HG03060 (cell line): Measurements from ENCODE around the gene USHBP1.

Experiments
- ATAC-seq: cut with Tn5 transposase; IDR thresholded peaks from one replicate; pipeline ENCODE4 v1.9.1; 2021; ENCODE audit warnings: low read depth, moderate number of reproducible peaks; ENCODE audit not compliant: unreplicated experiment

Gene USHBP1, protein sequence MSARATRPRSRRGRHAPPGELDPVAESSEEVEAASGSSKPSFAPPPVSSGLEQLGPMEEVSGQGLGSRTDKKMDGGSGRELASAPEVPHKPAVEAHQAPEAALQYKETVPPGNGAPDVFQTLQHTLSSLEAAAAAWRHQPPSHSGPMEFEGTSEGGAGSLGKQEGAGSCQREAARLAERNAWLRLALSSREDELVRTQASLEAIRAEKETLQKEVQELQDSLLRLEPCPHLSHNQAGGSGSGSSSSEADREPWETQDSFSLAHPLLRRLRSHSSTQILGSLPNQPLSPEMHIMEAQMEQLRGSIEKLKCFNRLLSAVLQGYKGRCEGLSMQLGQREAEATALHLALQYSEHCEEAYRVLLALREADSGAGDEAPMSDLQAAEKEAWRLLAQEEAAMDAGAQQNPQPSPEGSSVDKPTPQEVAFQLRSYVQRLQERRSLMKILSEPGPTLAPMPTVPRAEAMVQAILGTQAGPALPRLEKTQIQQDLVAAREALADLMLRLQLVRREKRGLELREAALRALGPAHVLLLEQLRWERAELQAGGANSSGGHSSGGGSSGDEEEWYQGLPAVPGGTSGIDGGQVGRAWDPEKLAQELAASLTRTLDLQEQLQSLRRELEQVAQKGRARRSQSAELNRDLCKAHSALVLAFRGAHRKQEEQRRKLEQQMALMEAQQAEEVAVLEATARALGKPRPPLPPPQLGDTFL

DNA sequence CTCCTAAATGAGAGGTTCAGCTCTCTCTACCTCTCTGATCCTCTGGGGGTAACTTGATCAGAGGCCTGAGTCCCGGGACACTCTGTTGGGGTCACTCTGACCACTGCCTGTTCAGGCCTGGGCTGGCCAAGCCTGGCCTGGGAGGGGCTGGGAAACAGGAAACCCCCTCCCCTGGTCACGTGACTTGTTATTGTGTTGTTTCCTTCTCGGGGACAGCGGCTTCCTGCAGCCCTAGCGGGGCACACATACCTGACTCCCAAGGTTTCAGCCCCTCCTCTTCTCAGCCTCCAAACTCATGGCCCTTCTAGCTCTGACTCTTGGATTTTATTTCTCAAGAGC lies at the start of gene USHBP1:
Gene USHBP1 (minus strand): TSS at position 105 of the 339 bp plus-strand sequence. CDS start 446 bp downstream, outside the sequence.
- ATAC-seq = no peak

DNA sequence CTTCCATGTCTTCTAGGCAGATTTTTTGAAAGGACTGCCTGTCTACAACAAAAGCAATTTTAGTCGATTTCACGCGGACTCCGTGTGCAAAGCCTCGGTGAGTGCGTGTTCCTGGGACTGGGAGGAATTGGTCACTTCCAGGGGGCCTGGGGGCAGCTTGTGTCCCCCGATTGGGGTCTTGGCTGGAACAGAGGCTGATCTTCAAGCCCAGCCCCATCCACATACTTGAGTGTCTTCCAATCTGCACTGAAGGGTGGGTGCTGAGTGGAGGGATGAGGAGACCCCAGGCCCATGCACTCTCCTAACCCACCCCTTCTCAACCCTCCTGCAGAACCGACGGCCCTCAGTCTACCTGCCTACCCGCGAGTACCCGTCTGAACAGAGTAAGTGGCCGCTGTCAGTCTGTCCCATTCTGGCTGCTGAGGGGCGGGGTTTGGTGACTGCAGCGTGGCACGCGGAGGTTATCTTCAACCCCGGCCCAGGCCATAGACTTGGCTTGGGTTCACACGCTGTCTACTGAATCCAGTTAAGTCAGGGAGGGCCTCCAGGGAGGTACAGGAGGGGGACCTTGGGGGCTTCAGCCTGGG lies 49.6 kb upstream of the USHBP1 start:
- no peak for ATAC-seq

DNA sequence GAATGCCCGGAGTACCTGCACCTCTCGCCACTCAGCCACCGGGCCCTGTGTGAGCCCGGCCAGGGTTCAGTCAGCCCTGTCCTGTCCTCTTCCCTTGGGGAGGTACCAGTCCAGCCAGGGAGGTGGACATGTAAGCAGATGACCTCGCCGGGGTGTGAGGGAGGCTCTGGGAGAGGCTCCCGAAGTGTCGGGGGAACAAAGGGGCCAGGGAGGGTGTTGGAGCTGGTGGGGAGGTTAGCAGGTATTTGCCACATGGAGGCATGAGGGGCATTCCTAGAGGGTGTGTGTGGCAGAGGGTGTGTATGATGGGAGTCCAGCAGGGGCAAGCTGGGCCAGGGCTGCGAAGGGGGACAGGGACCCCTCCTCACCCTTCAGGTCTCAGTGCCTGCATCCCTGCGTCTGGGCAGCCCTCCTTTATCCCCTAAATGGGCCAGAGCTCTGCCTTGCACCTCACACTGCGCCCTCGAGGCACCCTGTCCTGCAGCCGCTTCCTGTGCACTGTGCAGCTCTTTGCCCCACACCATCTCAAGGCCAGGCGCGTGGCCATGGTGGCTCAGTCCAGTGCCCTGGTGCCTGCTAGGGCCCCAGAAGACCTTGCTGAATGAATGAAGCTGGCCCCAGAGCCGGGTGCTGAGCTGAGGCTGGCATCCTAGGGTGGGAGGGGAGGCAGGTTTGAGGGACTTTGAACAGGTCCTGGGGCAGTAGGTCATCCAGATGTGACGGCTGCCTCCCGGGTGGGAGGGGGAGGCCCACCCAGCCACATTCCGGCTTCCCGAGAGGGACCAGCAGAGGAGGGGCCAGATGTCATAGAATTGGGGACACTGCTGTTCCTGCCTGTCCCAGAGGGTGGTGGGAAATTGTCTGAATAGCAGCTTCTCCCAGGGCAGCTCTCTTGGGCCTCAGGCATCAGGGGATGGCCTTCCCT lies 47.9 kb upstream of the USHBP1 start:
- no peak for ATAC-seq

DNA sequence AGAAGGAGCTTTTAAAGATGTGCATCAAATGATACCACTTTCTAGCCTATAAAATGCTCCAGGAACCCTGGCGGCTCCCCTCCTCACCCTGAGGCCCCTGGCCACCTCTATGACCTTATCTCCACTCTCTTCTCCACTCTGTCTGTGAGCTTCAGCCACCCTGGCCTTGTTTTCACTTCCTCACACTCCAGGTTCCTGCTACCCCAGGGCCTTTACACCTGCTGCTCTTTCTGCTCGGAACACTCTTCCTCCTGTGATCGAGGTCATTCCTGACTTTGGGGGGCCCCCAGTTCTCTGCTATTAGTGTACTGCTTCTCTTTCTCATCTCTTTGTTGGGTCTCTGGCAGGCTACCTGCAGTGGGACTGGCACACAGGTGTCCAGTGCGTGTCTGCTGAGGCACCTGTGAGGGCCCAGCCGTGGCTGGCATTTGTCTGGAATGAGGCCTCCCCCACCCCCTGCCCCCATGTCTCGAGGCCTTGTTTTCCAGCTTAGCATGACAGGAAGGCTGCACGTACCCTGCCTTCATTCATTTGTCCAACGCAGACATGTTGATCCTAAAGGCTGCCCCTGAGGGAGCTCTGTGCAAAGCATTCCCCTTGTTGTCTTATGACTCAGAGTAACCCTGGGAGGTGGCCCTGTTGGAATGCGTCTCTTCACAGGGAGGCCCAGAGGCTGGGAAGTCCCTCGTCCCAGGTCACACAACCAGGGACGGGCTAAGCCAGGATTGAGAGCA lies 47.1 kb upstream of the USHBP1 start:
- ATAC-seq = no peak

DNA sequence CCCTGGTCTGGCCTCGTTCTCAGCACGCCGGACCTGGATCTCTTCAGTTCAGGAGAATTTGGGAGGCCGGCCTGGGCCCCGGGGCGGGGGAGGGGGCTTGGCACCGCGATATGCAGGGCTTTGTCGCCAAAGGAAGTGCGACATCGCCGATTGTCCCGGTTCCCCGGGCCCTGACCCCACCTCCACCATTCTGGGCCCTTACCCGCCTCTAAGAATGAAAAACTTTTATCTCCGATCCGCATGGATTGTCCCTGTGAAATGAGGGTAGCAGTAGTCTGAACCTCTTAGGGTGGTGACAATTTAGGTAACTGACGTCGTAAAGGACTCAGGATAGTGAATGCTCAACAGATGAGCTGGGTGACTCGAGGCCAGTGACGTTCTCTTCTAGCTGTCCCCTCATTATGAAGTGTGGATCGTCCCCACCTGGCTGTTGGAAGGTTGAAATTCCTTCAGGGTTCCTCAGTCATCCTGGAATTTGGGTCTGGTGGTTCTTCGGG lies 45.5 kb upstream of the USHBP1 start:
- ATAC-seq = no peak

DNA sequence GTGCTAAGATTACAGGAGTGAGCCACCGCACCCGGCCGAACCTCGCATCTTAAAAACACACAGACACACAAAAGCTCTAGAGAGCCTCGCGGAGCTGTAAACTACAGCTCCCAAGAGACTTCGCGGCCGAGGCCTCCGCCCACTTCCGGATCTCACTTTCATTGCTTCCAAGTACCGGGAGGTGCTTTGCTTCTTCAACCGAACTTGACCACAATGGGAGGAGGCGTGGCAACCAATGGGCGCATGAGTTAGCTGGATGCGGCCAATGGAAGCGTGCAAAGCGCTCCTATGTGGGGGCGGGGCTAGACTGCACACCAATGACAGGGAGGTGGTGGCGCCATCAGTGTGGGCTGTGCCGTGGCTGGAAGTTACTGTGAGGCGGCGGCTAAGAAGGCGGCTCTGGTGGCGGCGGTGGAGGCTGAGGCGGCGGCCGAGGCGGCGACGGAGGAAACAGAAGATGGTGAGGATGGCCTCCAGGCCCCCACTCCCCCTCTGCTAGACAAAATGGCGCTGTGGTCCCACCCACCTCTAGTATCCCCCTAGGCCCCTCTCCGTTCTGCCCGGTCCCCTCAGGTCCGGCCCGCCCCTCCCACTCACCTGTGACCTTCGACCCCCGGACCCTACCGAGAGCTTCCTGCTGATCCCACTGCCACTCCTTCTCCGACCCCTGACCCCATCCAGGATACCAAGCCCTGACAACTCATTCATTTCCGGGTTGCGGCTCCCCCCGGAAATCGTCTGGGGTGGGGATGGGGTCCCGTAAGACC lies 44.8 kb upstream of the USHBP1 start, which contains the start of gene DDA1:
Gene DDA1 (plus strand): TSS at position 366 of the 767 bp plus-strand sequence. CDS start 92 bp downstream, at position 458.
- ATAC-seq = peak; percentile 34

DNA sequence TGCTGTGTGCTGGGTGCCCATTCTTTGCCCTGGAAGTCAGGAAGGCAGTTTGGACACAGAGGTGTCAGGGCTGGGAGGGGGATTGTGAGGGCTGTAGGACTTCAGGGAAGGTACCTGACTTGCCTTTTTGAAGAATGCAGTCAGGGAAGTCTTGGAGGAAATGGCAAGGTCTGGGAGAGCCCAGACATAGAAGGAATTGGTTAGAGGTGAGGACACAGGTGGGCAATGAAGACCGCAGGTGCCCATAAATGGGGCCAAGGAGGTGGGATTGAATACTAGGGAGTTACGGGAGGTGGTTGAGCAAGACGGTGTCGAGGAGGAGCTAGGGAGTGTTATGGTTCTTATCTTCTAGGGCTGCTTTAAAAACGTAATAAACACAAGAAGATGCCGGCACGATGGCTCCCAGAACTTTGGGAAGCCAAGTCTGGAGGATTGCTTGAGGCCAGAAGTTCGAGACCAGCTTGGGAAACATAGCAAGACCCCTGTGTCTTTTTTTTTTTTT lies 43.4 kb upstream of the USHBP1 start:
- ATAC-seq = no peak

DNA sequence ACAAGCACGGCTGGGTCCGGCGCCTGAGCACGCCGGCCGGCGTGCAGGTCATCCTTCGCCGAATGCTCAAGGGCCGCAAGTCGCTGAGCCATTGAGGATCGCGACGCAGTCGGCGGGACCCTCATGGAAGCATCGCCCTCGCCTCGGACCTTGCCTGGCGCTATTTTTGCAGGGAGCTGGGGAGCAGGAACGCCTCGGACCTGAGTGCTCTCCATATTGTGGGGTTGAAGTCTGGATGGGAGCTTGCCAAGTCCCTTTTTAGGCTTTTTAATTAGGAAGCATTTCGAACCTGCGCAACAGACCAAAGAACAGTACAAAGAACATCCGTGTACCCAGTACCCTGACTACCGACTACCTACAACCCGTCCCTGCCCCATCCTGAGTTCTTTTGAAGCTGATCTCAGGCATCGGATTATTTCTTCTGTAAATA lies 41.8 kb upstream of the USHBP1 start:
- ATAC-seq = no peak

DNA sequence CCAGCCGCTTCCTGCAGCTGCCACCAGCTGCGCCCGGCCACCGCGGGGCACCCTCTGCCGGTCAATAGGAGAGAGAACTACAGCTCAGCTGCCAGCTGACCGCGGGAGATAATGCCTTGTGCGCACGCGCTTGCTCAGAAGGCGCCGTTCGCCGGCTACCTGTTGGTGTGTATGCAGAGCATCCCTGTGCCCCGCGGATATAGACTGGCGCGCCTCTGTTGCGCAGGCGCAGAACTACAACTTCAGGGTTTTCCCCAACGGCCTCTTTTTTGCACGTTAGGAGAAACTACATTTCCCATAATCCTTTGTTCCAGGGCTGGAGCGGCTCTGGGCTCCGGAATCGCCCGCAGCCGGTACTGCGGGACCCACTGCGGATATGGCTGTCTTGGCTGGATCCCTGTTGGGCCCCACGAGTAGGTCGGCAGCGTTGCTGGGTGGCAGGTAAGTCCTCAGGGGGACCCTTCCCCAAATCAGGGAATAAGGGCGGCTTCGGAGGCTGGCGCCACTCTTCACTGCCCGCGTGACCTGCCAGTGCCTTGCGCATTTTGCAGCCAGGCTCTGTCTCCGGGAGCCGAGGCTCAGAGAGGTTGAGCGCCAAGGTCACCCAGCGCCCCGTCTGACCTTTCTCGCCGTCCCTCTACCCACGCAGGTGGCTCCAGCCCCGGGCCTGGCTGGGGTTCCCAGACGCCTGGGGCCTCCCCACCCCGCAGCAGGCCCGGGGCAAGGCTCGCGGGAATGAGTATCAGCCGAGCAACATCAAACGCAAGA lies 41.2 kb upstream of the USHBP1 start, which contains the start of gene MRPL34:
Gene MRPL34 (plus strand): TSS at position 356 of the 768 bp plus-strand sequence. CDS start 21 bp downstream, at position 377.
- ATAC-seq = peak; percentile 83

DNA sequence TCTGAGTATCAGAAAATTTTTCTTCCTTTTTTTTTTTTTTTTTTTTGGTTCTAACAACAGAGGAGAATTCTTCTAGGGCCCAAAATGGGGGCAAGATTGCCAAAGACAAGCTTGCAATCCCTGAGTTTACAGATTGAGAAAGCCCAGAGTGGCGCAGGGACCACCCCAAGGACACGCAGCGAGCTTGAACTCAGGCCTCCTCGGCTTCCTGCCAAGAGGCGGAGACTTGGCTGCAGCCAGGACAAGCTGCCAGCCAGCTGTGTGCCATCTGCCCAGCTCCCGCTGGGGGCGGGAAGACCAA lies 40.6 kb upstream of the USHBP1 start:
- ATAC-seq = no peak

DNA sequence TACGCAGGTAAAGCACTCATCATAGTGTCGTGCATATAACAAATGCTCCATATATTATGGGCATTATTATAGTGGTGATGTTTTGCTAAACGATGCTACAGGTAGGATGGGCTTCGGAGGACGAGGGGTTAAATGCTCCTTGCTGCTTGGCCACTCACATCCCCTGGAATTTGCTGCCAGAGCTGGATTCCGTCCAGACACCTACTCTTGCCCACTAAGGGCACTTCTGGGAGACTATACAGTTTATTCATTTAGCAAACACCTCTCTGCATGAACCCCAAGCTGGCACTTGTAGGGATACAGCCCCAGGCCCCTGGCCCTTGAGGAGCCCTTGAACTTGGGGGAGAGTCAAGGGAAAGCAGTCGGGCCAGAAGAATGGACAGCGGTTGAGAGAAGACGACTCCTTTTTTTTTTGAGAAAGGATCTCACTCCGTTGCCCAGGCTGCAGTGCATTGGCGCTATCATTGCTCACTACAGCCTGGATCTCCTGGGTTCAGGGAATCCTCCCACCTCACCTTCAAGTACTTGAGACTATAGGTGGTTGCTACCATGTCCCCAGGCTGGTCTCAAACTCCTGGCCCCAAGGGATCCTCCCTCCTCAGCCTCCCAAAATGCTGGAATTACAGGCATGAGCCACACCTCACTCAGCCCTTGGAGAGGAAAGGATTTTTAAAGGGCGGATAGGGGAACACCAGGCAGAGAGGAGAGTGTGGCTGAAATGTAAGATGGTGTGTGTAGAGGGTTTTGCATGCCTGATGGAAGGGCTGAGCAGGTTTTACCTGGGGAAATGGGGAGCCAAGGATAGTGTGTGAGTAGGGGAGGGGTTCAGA lies 40.1 kb upstream of the USHBP1 start:
- no peak for ATAC-seq

DNA sequence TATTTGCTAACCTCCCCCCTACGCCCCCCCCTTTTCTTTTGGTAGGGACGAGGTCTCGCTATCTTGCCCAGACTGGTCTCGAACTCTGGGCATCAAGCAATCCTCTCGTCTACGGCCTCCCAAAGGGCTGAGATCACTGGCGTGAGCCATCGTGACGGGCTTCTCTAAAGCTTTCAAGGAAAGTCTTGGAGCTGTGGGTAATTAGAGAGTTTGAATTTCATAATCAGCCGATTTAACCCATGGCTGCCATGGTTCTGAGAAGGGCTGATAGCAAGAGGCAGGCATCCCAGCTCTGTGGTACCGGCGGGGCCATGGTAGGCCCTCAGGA lies 39.4 kb upstream of the USHBP1 start:
- ATAC-seq = no peak

DNA sequence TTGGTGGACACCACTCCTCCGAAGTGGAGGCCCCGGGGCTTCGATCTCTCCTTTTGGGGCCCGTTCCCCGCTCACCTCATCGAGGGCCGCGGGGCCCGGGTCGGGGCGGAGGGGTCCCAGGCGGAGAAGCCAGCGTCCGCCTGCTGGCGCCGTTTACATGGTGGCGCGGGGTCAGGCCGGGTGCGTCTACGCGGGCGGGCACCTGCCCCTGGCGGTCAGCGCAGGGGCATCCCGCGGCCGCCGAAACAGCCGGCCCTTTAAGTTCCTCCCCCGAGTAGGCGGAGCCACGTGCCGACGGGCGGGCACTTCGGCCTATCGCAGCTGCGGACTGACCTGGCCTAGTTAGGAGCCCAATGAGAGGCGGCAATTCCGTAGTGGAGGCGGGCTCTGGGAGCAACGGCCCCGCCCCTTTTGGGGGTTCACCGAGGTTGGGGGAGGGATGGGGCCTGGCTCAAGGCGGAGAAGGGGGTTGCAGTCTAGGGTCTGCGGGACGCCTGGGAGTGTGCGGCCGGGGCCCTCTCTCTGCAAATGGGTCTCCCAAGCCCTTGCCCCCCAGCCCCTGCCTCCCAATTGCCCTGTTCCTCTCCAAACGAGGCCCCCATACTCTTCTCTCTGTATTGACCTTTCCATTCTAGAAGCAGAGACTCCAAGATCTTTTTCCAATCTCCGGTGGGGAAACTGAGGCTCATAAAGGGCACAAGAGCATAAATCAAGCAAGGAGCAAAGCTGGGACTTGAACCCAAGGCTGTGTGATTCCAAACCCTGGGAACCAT lies 38.8 kb upstream of the USHBP1 start, which contains the start of gene ABHD8:
Gene ABHD8 (minus strand): TSS at position 259 of the 773 bp plus-strand sequence. CDS start 1,809 bp downstream, outside the sequence.
- no peak for ATAC-seq

DNA sequence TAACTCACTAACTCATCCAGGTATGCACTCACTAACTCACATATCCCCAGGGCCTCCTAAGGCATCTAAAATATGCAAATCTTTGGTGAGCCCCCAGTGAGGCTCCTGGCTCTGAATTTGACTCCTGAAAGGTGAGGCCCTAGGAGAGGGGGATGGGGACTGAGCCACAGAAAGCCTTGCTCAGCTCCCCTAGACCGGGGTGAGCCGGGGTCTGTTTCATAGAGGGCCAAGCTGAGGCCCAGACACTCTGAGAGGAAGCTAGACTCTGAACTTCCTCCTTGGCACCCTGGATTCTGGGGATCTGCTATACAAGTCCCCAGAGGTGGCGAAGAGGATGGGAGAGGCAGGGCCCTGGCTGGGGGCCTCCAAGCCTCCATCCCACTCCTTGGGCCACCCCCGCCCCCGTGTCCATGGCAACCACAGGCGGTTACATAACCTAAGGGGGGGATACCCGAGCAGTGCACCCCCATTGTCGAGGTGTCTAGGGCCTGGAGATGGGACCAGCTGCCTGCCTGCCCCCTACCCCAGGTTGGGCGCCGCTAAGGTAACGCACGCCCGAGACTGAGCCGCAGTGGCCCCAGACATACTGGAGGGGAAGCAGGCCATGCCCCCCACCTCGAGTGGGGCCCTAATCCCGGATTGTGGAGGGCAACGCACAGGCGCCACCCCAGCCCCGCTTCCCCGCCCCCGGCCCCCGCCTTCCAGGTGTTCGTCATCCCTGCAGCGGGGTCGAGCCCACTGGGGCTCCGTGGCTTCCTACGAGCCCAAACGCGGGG lies 38.0 kb upstream of the USHBP1 start:
- ATAC-seq = no peak

DNA sequence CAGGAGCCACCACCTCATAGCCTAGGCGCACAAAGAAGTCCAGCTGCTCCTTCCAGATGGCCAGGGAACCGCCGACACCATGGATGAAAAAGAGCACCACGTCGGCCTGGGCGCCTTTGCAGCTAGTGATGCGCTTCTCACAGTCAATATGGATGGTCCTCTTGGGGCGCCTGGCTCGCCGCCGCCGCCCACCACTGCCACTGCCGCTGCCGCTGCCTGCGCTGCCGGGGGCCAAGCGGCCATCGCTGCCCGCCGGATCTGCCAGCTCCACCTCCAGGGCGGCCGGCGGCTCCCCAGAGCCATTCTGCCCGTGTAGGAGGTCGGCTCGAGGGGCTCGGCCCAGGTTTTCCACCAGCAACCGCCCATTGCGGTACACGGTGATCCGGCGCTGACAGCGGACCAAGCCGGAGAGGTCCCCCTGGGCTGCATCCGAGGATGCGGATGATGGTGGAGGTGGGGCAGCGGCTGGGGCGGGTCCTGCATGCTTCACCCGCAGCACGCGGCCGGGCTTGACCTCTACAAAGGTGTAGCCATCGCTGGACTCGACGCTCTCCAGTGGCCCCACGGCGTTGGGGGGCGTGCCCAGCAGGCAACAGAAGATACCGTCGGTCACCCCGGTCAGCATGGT lies 36.6 kb upstream of the USHBP1 start:
- ATAC-seq = no peak
